H9 (cell line): ENCODE measurements around the gene NKAIN2. TPM values are rescaled to one million over a fixed set of nuclear protein-coding genes. Genes with fewer than 3 reads are reported as not detected.

Source experiments
- DNase-seq: peaks from one replicate; pipeline ENCODE4 v3.0.0-alpha.2; 2017
- H2AFZ ChIP-seq: one replicate; pipeline ENCODE4 v1.6.1; 2013; ENCODE audit warnings: mild to moderate bottlenecking, low read length, control low read depth, moderate library complexity
- H2AK5ac ChIP-seq: 2 replicates; pipeline ENCODE4 v1.6.1; 2013; ENCODE audit warnings: low read length, control low read depth, mixed read lengths; ENCODE audit not compliant: insufficient read length
- H2BK120ac ChIP-seq: one replicate; pipeline ENCODE4 v1.6.1; 2013; ENCODE audit warnings: low read depth, mild to moderate bottlenecking, low read length, control low read depth, inconsistent platforms; ENCODE audit not compliant: poor library complexity, severe bottlenecking
- H2BK12ac ChIP-seq: 2 replicates; pipeline ENCODE4 v1.6.1; 2013; ENCODE audit warnings: low read length, control low read depth, mixed read lengths, low read depth; ENCODE audit not compliant: insufficient read length
- H2BK15ac ChIP-seq: 2 replicates; pipeline ENCODE4 v1.6.1; 2013; ENCODE audit warnings: low read depth, low read length, control low read depth
- H2BK20ac ChIP-seq: one replicate; pipeline ENCODE4 v1.6.1; 2013; ENCODE audit warnings: low read depth, mild to moderate bottlenecking, low read length, control low read depth, inconsistent platforms; ENCODE audit not compliant: poor library complexity, severe bottlenecking
- H2BK5ac ChIP-seq: 2 replicates; pipeline ENCODE4 v1.6.1; 2013; ENCODE audit warnings: low read length, control low read depth, mixed read lengths; ENCODE audit not compliant: insufficient read length
- H3K14ac ChIP-seq: 2 replicates; pipeline ENCODE4 v1.6.1; 2013; ENCODE audit warnings: low read length, control low read depth; ENCODE audit not compliant: insufficient read depth
- H3K18ac ChIP-seq: 2 replicates; pipeline ENCODE4 v1.6.1; 2013; ENCODE audit warnings: low read depth, mild to moderate bottlenecking, mixed read lengths, low read length, control low read depth; ENCODE audit not compliant: insufficient read length
- H3K23ac ChIP-seq: 2 replicates; pipeline ENCODE4 v1.6.1; 2013; ENCODE audit warnings: low read length, control low read depth, mixed read lengths, low read depth; ENCODE audit not compliant: insufficient read length
- H3K23me2 ChIP-seq: 2 replicates; pipeline ENCODE4 v1.6.1; 2013; ENCODE audit warnings: low read depth, mild to moderate bottlenecking, mixed read lengths, low read length, control low read depth; ENCODE audit not compliant: insufficient read length, poor library complexity, severe bottlenecking
- H3K27ac ChIP-seq: 2 replicates; pipeline ENCODE4 v1.5.1; 2013; ENCODE audit warnings: low read length, control low read depth, mixed read lengths, low read depth; ENCODE audit not compliant: insufficient read length
- H3K27me3 ChIP-seq: 2 replicates; pipeline ENCODE4 v1.6.1; 2013; ENCODE audit warnings: low read length, control low read depth, inconsistent platforms; ENCODE audit not compliant: insufficient read depth
- H3K4ac ChIP-seq: 2 replicates; pipeline ENCODE4 v1.6.1; 2013; ENCODE audit warnings: low read depth, mild to moderate bottlenecking, control low read depth, inconsistent platforms, low read length, moderate library complexity
- H3K4me1 ChIP-seq: 2 replicates; pipeline ENCODE4 v1.6.1; 2013; ENCODE audit warnings: low read length, control low read depth, inconsistent platforms; ENCODE audit not compliant: insufficient read depth
- H3K4me2 ChIP-seq: 2 replicates; pipeline ENCODE4 v1.6.1; 2013; ENCODE audit warnings: low read length, control low read depth, mixed read lengths; ENCODE audit not compliant: insufficient read length, insufficient read depth
- H3K56ac ChIP-seq: 2 replicates; pipeline ENCODE4 v1.6.1; 2013; ENCODE audit warnings: low read depth, mild to moderate bottlenecking, mixed read lengths, low read length, control low read depth; ENCODE audit not compliant: insufficient read length
- H3K79me1 ChIP-seq: 2 replicates; pipeline ENCODE4 v1.6.1; 2013; ENCODE audit warnings: low read depth, mild to moderate bottlenecking, moderate library complexity, low read length, control low read depth, inconsistent platforms; ENCODE audit not compliant: insufficient read depth, poor library complexity, severe bottlenecking
- H3K79me2 ChIP-seq: 2 replicates; pipeline ENCODE4 v1.6.1; 2013; ENCODE audit warnings: low read length, control low read depth, inconsistent platforms; ENCODE audit not compliant: insufficient read depth
- H3K9ac ChIP-seq: 2 replicates; pipeline ENCODE4 v1.6.1; 2013; ENCODE audit warnings: low read length, control low read depth, mixed read lengths; ENCODE audit not compliant: insufficient read length; ENCODE audit errors: extremely low read depth
- H3K9me3 ChIP-seq: one replicate; pipeline ENCODE4 v1.6.1; 2013; ENCODE audit warnings: low read depth, low read length, inconsistent platforms; ENCODE audit not compliant: control insufficient read depth
- H3T11ph ChIP-seq: one replicate; pipeline ENCODE4 v1.6.1; 2013; ENCODE audit warnings: mild to moderate bottlenecking, low read length, control low read depth, inconsistent platforms
- H4K20me1 ChIP-seq: one replicate; pipeline ENCODE4 v1.6.1; 2013; ENCODE audit not compliant: control insufficient read depth, insufficient read length, insufficient read depth
- H4K5ac ChIP-seq: 2 replicates; pipeline ENCODE4 v1.6.1; 2013; ENCODE audit warnings: low read depth, mild to moderate bottlenecking, mixed read lengths, low read length, control low read depth; ENCODE audit not compliant: insufficient read length
- H4K8ac ChIP-seq: replicated peaks from 2 replicates; pipeline ENCODE4 v1.6.1; 2013; ENCODE audit warnings: low read length, control low read depth, mixed read lengths, low read depth; ENCODE audit not compliant: insufficient read length
- H4K91ac ChIP-seq: 2 replicates; pipeline ENCODE4 v1.6.1; 2013; ENCODE audit warnings: low read depth, mild to moderate bottlenecking, moderate library complexity, mixed read lengths, low read length, control low read depth; ENCODE audit not compliant: insufficient read length
- H3K27ac Mint-ChIP-seq, 3 experiments: 2 replicates in 2 of 3; 3 replicates in 1 of 3; pipeline ENCODE4 v1.8.0; 2020 to 2021; ENCODE audit warnings: mixed read lengths in 3 of 3, mild to moderate bottlenecking in 1 of 3, moderate library complexity in 1 of 3
- H3K27me3 Mint-ChIP-seq: 2 replicates; pipeline ENCODE4 v1.8.0; 2021; ENCODE audit warnings: low read depth, mild to moderate bottlenecking, moderate library complexity, mixed read lengths
- H3K36me3 Mint-ChIP-seq, 3 experiments: 2 replicates in 2 of 3; 3 replicates in 1 of 3; pipeline ENCODE4 v1.8.0; 2020 to 2021; ENCODE audit warnings: low read depth in 3 of 3, mixed read lengths in 3 of 3; ENCODE audit not compliant: insufficient read depth in 1 of 3
- H3K4me1 Mint-ChIP-seq, 2 experiments: 2 replicates each; pipeline ENCODE4 v1.8.0; 2020; ENCODE audit warnings: mixed read lengths in 2 of 2
- H3K4me3 Mint-ChIP-seq, 2 experiments: 2 replicates in 1 of 2; 3 replicates in 1 of 2; pipeline ENCODE4 v1.8.0; 2020 to 2021; ENCODE audit warnings: mild to moderate bottlenecking in 2 of 2, mixed read lengths in 2 of 2, moderate library complexity in 1 of 2
- H3K9me3 Mint-ChIP-seq, 2 experiments: 2 replicates in 1 of 2; 3 replicates in 1 of 2; pipeline ENCODE4 v1.8.0; 2020; ENCODE audit warnings: mild to moderate bottlenecking in 2 of 2, mixed read lengths in 2 of 2, moderate library complexity in 1 of 2
- CTCF ChIP-seq: fragments of 200-600 bp; sonication (generic); conservative IDR thresholded peaks from 3 replicates; pipeline ENCODE4 v1.8.0; 2021; ENCODE audit warnings: antibody characterized with exemption, mild to moderate bottlenecking
- WGBS: extraction: QIAGEN DNeasy Blood & Tissue Kit; methylation state at CpG from one replicate; pipeline ENCODE4 v1.1.7; 2013; ENCODE audit warnings: missing lambda C conversion rate, low lambda C conversion rate, mixed read lengths; ENCODE audit not compliant: insufficient read length; ENCODE audit errors: extremely low coverage; 5-methylcytosine and 5-hydroxymethylcytosine counted together
- total RNA-seq: library from RNA; stranded (reverse); gene quantifications from 2 replicates; pipeline ENCODE4 v1.2.1, GENCODE V29; 2021

NKAIN2 gene
- total RNA-seq, 1 experiment from 2014 or later, result 0.17 TPM

- no peaks in the 10 kb centered on the region for H3K79me1 ChIP-seq
- no peak overlapping the region for H3K4me3 Mint-ChIP-seq
- H2BK120ac ChIP-seq, result no peak overlapping the region
- H3K4me1 Mint-ChIP-seq, result peaks cover 4% of the 10 kb centered on the region in 2 experiments
- H3K36me3 Mint-ChIP-seq, result peaks cover 0 to 1% (median 0%) of the 10 kb centered on the region in 3 experiments; a peak in 2 of 7 replicates
- H3K4me1 ChIP-seq, result 0 out of 2 replicates have a peak, but pooled peaks cover 4% of the 10 kb centered on the region
- H3K4ac ChIP-seq, result no peak overlapping the region
- H3K27ac ChIP-seq, result no peak overlapping the region
- no peak overlapping the region for H3K4me2 ChIP-seq
- H2BK12ac ChIP-seq, result no peak overlapping the region
- no peak overlapping the region for H3K56ac ChIP-seq
- H3K9me3 Mint-ChIP-seq, result no peaks in the 10 kb centered on the region; a peak in 1 of 5 replicates
- WGBS, result no CpG with 5 or more reads among the region's 2 CpGs
- no peak overlapping the region for H2AK5ac ChIP-seq
- H3K27me3 ChIP-seq, result no peaks in the 10 kb centered on the region
- H3K27ac Mint-ChIP-seq, result no peak overlapping the region
- no peaks in the 10 kb centered on the region for H3K9me3 ChIP-seq
- no peak overlapping the region for H4K8ac ChIP-seq
- DNase-seq, result peak; percentile 32
- no peak overlapping the region for H3K14ac ChIP-seq
- no peak overlapping the region for H3T11ph ChIP-seq
- H3K27me3 Mint-ChIP-seq, result no peaks in the 10 kb centered on the region
- H3K23me2 ChIP-seq, result no peaks in the 10 kb centered on the region
- no peak overlapping the region for H3K23ac ChIP-seq
- H3K9ac ChIP-seq, result no peak overlapping the region
- no peak overlapping the region for H4K5ac ChIP-seq
- H2BK5ac ChIP-seq, result no peak overlapping the region
- H4K91ac ChIP-seq, result no peak overlapping the region
- no peak overlapping the region for H2BK15ac ChIP-seq
- TF ChIP-seq CTCF, result peak; percentile 32; the same call in 2 of the 3 replicates
- no peak overlapping the region for H3K18ac ChIP-seq
- H4K20me1 ChIP-seq, result no peaks in the 10 kb centered on the region
- no peak overlapping the region for H2AFZ ChIP-seq
- no peaks in the 10 kb centered on the region for H3K79me2 ChIP-seq
- no peak overlapping the region for H2BK20ac ChIP-seq
These were observed 895.4 kb downstream of the NKAIN2 start for GRCh38 chr6:124699038-124699437.
